ENCODE data around the gene FOXJ1.

Gene FOXJ1

GRCh38 chr17:76137001-76137350 lies 4.1 kb downstream of the FOXJ1 start:
- peaks cover 26% of the 10 kb centered on the region for H3K27me3 ChIP-seq (ENCODE audit: insufficient read depth, poor library complexity, severe bottlenecking)
- no peak overlapping the region for H3K27ac ChIP-seq (replicated peaks)
- no peak overlapping the region for H3K4me3 ChIP-seq (replicated peaks; ENCODE audit: insufficient read depth, low read length)
- no peak for DNase-seq (ENCODE audit: low read depth in 1 of 2, low spot score in 1 of 2)
- TF ChIP-seq CTCF (IDR thresholded peaks at IDR 0.05; ENCODE audit: insufficient read depth, low read length) (no peak), SPI1 (IDR thresholded peaks at IDR 0.05; ENCODE audit: borderline replicate concordance, low read depth) (no peak), POLR2AphosphoS5 (IDR thresholded peaks at IDR 0.05; ENCODE audit: low read depth) (no peak), GABPA (IDR thresholded peaks at IDR 0.05; ENCODE audit: low read depth) (no peak), REST (IDR thresholded peaks at IDR 0.05; ENCODE audit: insufficient replicate concordance, low read depth) (no peak)

GRCh38 chr17:76136276-76137000 lies 4.6 kb downstream of the FOXJ1 start:
- no peak for TF ChIP-seq POLR2AphosphoS5 (IDR thresholded peaks at IDR 0.05; ENCODE audit: low read depth)
- no peak overlapping the region for H3K4me3 ChIP-seq (replicated peaks; ENCODE audit: insufficient read depth, low read length)
- DNase-seq (ENCODE audit: low read depth in 1 of 2, low spot score in 1 of 2): no peak
- H3K27ac ChIP-seq (replicated peaks): no peak overlapping the region
- H3K27me3 ChIP-seq (ENCODE audit: insufficient read depth, poor library complexity, severe bottlenecking): peaks cover 26% of the 10 kb centered on the region

- H3K4me3 ChIP-seq (replicated peaks; ENCODE audit: insufficient read depth, low read length): no peak overlapping the region
- TF ChIP-seq POLR2AphosphoS5 (IDR thresholded peaks at IDR 0.05; ENCODE audit: low read depth) (no peak), SPI1 (IDR thresholded peaks at IDR 0.05; ENCODE audit: borderline replicate concordance, low read depth) (no peak), CTCF (IDR thresholded peaks at IDR 0.05; ENCODE audit: insufficient read depth, low read length) (no peak)
- H3K27ac ChIP-seq (replicated peaks): no peak overlapping the region
- H3K27me3 ChIP-seq (ENCODE audit: insufficient read depth, poor library complexity, severe bottlenecking): peaks cover 21% of the 10 kb centered on the region
- DNase-seq (ENCODE audit: low read depth in 1 of 2, low spot score in 1 of 2): no peak
Measured at GRCh38 chr17:76135810-76136188, 5.2 kb downstream of the FOXJ1 start.

GRCh38 chr17:76134911-76135809 lies 5.9 kb downstream of the FOXJ1 start:
- Histone ChIP-seq H3K27me3 (ENCODE audit: insufficient read depth, poor library complexity, severe bottlenecking) (peaks cover 15% of the 10 kb centered on the region), H3K4me3 (replicated peaks; ENCODE audit: insufficient read depth, low read length) (no peak overlapping the region), H3K27ac (replicated peaks) (no peak overlapping the region)
- TF ChIP-seq GABPA (IDR thresholded peaks at IDR 0.05; ENCODE audit: low read depth) (no peak), SPI1 (IDR thresholded peaks at IDR 0.05; ENCODE audit: borderline replicate concordance, low read depth) (no peak), POLR2AphosphoS5 (IDR thresholded peaks at IDR 0.05; ENCODE audit: low read depth) (no peak), CTCF (IDR thresholded peaks at IDR 0.05; ENCODE audit: insufficient read depth, low read length) (no peak), REST (IDR thresholded peaks at IDR 0.05; ENCODE audit: insufficient replicate concordance, low read depth) (no peak)
- no peak for DNase-seq (ENCODE audit: low read depth in 1 of 2, low spot score in 1 of 2)

All from HL-60 (cell line).